Measurements from ENCODE around the gene RNF214. TPM values are rescaled to one million over a fixed set of nuclear protein-coding genes. Genes with fewer than 3 reads are reported as not detected.

Gene RNF214
- total RNA-seq, 1 donor from 2014 or later = 17.2 TPM

DNA sequence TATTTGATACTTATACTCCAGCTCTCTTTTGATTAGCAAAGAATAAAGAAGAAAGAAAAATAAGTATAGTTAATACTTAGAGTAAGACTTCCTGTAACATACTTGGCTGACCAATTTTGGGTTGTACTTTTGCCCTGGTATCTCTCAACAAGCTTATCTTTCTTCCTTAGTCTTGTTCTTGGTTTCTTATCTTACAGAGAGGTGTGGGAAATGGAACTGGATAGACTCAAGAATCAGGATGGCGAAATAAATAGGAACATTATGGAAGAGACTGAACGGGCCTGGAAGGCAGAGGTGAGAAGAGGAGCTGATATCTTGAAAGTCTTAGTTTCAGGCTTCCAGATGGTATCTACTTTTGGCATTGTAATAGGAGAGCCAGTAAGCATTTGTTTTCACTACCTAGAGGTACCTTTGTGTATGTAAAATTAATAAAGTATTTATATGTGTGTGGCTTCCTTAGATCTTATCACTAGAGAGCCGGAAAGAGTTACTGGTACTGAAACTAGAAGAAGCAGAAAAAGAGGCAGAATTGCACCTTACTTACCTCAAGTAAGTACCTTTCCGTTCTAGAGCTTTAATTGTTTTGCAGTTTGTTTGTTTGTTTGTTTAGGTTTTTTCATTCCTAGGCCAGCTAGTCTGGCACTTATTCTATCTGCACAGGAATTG lies 47.4 kb downstream of the RNF214 start:
- intact Hi-C loops (cut with micrococcal nuclease) = no loop called here

GRCh38 chr11:117281159-117281558 lies 48.7 kb downstream of the RNF214 start:
- intact Hi-C loops (cut with micrococcal nuclease) = no loop called here

DNA sequence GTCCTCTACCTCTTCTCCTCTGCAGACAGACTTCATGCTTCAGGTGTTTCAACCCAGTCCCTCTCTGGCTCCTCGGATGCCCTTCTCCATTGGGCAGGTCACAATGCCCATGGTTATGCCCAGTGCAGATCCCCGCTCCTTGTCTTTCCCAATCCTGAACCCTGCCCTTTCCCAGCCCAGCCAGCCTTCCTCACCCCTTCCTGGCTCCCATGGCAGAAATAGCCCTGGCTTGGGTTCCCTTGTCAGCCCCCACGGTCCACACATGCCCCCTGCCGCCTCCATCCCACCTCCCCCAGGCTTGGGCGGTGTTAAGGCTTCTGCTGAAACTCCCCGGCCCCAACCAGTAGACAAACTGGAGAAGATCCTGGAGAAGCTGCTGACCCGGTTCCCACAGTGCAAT lies 49.4 kb downstream of the RNF214 start:
- intact Hi-C loops (cut with micrococcal nuclease) = no loop called here

DNA sequence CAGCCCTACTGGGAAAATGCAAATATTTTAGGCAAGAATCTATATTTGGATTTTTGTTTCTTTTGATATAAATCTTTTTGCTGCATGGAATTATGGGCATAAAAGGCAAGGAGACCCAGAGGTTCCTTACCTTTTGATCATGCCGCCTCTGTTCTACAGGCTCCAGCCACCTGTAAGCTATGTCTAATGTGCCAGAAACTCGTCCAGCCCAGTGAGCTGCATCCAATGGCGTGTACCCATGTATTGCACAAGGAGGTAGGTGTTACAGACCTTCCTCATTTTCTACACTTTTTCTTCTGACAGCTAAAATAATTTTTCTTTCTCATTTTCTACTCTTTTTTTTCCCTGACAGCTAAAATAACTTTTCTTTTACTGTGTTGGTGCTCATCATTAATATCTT lies 50.5 kb downstream of the RNF214 start:
- intact Hi-C loops (cut with micrococcal nuclease) = no loop called here

- intact Hi-C loops (cut with micrococcal nuclease) = no loop called here
Measured at GRCh38 chr11:117284053-117284452, 51.6 kb downstream of the RNF214 start.

GRCh38 chr11:117286588-117286987 lies 54.1 kb downstream of the RNF214 start:
- intact Hi-C loops (cut with micrococcal nuclease) = no loop called here

DNA sequence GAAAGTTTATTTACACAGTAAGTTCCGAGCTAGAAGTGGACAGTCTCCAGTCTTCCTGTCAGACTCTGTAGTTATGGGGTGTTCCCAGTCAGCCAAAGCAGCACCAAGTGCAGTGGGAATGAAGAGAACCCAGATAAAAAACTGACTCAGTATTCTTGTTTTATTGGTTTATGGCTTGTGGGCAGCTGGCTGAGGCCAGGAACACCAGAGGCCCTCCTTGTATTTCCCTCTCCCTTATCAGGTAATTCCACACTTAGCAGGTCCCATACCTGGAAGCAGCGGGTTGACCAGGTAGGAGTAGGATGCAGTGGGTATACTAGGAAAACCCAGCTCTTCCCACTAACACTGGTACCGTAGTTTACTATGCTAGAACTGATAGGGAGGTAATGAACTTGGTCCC lies 55.2 kb downstream of the RNF214 start:
- intact Hi-C loops (cut with micrococcal nuclease) = no loop called here

- intact Hi-C loops (cut with micrococcal nuclease) = no loop called here
Measured at GRCh38 chr11:117289795-117290194, 57.3 kb downstream of the RNF214 start.

GRCh38 chr11:117290809-117291396 lies 58.4 kb downstream of the RNF214 start, which contains the start of gene BACE1-AS:
TSS of gene BACE1-AS (plus strand) at chr11:117291346.
- intact Hi-C loops (cut with micrococcal nuclease) = no loop called here

DNA sequence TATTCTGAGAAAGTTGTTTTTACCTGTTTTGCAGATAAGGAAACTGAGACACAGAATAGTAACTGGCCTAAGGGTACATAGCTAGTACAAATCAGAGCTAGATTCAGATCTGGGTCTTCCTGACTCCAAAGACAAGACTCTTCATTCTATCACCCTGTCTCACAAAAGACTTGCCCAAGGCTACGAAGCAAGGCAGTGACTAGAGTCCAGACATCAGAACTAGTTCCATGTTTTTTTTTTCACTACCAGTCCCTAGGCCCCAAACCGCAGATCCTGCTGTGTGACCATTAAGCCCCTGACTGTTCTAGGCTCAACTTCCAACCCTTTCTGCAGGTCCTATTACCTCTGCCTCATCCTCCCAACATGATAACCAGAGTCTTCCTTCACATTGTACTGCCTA lies 60.1 kb downstream of the RNF214 start:
- intact Hi-C loops (cut with micrococcal nuclease) = no loop called here

- intact Hi-C loops (cut with micrococcal nuclease) = no loop called here
Measured at GRCh38 chr11:117295438-117296137, 63.1 kb downstream of the RNF214 start.

DNA sequence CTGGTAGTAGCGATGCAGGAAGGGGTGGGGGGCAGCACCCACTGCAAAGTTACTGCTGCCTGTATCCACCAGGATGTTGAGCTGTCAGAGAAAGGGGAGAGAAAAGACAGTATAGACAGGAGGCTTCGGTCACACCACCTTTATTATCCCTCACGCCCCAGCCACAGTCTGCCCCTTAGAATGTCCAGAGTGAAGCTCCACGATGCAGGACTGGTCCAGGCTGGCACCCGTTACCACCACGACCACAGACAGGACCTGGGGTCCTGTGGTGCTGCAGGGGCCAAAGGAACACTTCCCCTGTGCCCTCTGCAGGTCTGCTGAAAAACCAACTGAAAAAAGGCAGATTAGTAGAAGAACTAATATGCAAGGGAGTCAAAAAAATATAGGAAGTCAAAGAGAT lies 64.4 kb downstream of the RNF214 start:
- intact Hi-C loops (cut with micrococcal nuclease) = no loop called here

DNA sequence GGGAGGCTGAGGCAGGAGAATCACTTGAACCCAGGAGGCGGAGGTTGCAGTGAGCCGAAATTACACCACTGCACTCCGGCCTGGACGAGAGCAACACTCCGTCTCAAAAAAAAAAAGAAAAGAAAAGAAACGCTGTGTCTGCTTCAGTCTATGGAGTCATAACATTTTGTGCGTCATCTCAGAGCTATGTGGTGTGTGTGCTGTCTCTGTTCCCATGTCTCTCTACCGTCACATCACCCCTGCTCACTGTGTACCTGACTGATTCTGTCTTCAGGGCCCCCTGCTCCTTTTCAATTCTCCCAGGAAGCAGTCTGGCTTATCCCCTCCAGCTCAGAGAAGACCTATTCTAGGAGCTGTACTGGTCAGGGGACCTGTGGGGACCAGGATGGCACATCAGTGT lies 65.7 kb downstream of the RNF214 start:
- intact Hi-C loops (cut with micrococcal nuclease) = no loop called here

GRCh38 chr11:117299351-117300282 lies 67.1 kb downstream of the RNF214 start:
- intact Hi-C loops (cut with micrococcal nuclease) = no loop called here

GRCh38 chr11:117300283-117300663 lies 67.8 kb downstream of the RNF214 start:
- intact Hi-C loops (cut with micrococcal nuclease) = no loop called here

- intact Hi-C loops (cut with micrococcal nuclease) = no loop called here
Measured at GRCh38 chr11:117300773-117301172, 68.3 kb downstream of the RNF214 start.

DNA sequence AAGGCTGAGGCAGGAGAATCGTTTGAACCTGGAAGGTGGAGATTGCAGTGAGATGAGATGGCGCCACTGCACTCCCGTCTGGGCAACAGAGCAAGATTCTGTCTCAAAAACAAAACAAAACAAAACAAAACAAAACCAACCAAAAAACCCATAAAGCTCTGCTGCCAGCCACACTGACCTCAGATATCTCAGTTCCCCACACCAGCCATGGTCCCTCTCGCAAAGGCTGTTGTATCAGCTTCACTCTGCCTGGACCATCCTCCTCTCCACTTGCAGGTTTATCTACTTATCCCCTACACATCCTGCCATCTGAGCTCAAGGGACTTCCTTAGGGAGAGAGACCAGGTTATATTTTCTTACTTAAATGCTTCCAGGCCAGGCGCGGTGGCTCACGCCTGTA lies 69.8 kb downstream of the RNF214 start:
- intact Hi-C loops (cut with micrococcal nuclease) = no loop called here

DNA sequence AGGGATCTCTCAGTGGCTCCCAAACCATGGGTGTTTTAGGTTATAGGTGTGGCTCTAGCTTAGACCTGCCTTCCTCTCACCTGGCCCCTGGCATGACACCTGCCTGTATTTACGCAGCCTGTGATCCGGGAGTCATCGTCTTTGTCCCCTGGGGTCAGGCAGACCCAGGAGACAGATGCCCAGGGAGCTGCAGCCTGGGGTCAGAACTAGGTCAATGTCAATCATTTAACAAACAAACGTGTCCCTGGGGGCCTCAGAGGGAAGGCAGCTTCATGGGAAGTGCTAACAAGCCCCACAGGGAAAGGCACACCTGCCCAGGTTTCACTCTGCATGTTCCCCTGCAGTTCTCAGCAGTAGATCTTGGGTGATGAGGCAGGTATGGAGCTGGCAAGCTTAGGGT lies 70.6 kb downstream of the RNF214 start:
- intact Hi-C loops (cut with micrococcal nuclease) = no loop called here

- intact Hi-C loops (cut with micrococcal nuclease) = no loop called here
Measured at GRCh38 chr11:117303646-117304315, 71.3 kb downstream of the RNF214 start.

GRCh38 chr11:117305145-117305544 lies 72.7 kb downstream of the RNF214 start:
- intact Hi-C loops (cut with micrococcal nuclease) = no loop called here

- intact Hi-C loops (cut with micrococcal nuclease) = no loop called here
Measured at GRCh38 chr11:117309310-117309709, 76.8 kb downstream of the RNF214 start.

Data from T-helper 1 cell treated with Interleukin-12 subunit alpha and Interleukin-12 subunit beta and Interleukin-4 antibody, amounts not matched to agents 30 ng/mL and 1 ng/mL, for 36 hours (primary cell).